GM18907 (cell line): ENCODE measurements around the gene PRKG1.

Experiments used
- ATAC-seq: cut with Tn5 transposase; IDR thresholded peaks from one replicate; pipeline ENCODE4 v1.9.1; 2021; ENCODE audit warnings: mild to moderate bottlenecking, moderate library complexity; ENCODE audit not compliant: unreplicated experiment

PRKG1 gene

DNA sequence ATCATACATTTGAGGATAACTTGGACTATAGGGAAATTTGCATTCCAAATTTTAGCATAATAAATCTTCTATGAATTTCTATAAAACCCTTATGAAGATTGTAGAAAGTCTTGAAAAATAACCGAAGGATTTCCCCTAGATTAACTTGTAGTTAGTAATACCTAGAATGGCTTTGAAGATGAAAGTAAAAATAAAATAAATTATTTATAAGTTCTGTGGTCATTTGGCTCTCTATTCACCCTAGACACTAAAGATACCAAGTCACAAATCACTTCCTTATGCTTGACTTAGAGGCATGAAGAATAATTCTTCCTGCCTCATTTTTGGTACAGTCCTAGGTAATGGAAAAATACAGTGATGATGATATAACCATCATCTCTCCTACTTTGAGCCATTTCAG is 545.8 kb downstream of the PRKG1 start:
- ATAC-seq: peak; percentile 64

- ATAC-seq: no peak
Measured at GRCh38 chr10:51624013-51624412, 549.7 kb downstream of the PRKG1 start.

- ATAC-seq: no peak
Measured at GRCh38 chr10:51629934-51630639, 555.8 kb downstream of the PRKG1 start.

DNA sequence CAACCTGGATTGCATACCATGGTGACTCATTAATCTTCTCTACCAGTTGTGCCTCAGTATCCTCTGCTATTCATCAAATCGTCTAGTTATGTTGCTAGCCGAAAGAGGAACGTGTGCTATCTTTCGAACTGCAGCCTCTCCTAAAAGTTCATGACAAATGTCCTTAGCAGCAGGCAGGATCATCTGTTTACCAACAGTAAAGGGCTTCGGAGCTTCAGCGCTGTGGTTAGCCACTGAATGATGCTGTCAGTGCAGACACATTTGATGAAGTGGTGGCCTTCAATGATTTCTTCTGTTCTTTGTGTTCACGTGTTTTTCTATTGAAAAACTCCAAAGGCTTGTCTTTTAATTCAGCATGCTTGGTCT is 556.3 kb downstream of the PRKG1 start:
- no peak for ATAC-seq

GRCh38 chr10:51635436-51635835 is 561.1 kb downstream of the PRKG1 start:
- ATAC-seq: no peak

DNA sequence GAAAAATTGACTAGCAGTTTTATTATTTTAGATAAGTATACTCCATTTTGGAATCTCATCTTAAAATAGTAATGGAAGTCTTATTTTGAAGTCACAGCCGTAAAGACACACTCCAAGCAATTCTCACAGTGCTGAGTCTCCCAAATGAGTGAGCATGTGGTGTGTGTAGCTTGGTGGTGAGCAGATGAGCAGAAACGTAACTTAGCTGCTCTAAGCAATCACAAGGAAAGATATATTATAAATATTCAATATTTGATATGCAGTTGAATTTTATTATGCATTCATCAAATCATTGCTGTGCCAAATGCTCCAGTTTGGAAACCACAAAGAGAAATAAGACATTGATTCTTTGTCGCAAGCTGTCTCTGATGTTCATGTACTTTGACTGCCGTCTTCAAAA is 563.9 kb downstream of the PRKG1 start:
- no peak for ATAC-seq

GRCh38 chr10:51638737-51639136 is 564.5 kb downstream of the PRKG1 start:
- ATAC-seq: no peak

- ATAC-seq: no peak
Measured at GRCh38 chr10:51640120-51640819, 566.0 kb downstream of the PRKG1 start.

DNA sequence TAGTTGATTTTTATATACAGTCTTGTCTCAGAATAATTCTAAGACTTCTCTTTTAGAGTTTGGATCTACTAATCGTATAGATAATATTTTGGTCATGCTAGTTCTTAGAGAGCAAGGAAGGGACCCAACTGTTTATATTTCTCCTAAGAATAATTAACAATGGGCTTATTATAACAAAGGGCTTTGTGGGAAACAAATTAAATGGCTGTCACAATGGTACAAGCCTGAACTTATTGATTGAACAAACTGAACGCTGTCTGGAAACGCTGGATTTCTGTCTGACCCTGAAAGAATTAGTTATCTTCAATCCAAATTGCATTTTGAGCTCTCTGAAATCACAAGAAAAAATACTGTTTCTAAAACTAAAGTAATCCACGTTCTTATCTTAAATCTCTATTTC is 568.3 kb downstream of the PRKG1 start:
- no peak for ATAC-seq

- no peak for ATAC-seq
Measured at GRCh38 chr10:51643734-51644133, 569.4 kb downstream of the PRKG1 start.

DNA sequence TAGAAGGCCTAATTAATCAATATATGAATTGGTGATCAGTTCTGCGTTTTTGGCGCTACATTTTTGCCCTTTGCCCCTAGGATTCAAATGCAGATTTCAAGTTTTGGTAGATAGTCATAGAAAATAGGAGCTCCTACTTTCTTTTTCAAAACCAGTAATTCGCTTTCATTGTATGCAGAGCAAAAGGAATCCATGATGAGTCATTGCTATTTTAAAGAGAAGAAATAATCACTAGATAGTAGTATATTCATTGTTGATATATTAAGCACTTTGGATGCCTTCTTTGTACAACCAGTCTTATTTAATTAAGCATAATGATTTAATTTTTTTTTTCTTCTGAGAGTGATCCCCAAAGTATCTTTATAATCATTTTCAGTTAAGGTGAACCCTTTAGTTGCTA is 574.8 kb downstream of the PRKG1 start:
- ATAC-seq: no peak

GRCh38 chr10:51651063-51651462 is 576.8 kb downstream of the PRKG1 start:
- no peak for ATAC-seq

DNA sequence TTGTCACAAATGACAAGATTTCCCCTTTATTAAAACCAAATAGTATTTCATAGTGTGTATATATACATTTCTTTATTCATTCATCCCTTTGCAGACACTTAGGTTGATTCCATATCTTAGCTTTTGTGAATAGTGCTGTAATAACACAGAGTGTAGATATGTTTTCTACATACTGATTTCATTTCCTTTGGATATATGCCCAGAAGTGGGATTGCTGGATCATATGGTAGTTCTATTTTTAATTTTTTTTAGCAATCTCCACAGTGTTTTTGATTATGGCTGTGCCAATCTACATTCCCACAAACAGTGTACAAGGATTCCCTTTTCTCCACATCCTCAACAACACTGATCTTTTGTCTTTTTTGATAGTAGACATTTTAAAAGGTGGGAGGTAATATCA is 578.7 kb downstream of the PRKG1 start:
- ATAC-seq: no peak

DNA sequence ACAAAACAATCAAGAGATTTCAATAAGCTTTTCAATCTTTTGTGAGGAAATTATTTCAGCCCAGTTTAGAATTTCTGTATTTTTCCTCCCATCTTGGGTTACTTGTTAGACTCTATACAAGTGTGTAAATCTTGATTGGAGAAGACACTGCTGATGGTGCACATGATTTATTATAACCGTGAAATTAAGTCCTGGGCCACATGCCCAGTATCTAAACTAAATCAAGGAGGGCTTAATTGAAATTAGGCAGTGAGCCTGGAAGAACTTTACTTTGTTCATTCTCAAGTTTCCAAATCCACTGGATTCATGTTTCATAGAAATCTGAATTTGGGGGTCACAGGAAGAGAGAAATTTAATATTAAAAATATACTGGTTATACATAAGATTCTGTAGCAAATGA is 580.6 kb downstream of the PRKG1 start:
- ATAC-seq: no peak

DNA sequence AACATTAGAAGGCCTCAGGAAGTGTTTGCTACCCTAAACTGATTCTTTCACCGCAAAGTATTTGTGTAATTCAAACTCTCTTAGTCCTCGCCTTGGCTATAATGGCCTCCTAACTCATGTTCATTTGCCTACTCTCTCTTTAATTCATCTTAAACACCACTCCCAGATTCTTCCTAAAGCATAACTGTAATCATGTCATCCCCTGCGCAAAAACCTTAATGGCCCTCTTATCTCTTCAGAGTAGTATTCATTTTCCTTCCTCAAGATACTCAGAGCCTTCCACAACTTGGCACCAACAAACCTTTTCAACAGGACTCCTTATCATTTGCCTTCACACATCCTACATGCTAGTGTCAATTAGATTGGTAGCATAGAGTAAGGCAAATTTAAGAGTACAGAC is 582.2 kb downstream of the PRKG1 start:
- ATAC-seq: no peak

DNA sequence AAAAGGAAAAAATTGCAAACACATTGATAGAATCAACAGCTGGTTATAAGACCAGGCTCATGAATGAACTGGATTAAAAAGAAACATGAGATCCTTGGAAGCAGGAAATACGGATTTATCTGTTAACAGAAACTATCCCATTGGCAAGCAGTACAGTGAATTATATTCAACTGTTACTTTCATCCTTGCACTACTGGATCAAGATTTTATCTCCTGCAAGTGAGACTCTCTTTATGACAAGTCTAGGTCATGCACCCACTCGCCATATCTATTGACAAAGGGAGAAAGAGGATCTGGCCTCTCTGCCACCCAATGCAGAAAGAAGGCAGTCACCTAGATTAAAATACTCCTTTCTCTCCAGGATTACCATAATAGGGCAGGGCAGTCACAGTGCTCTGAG is 583.7 kb downstream of the PRKG1 start:
- ATAC-seq: no peak

GRCh38 chr10:51659344-51659743 is 585.1 kb downstream of the PRKG1 start:
- ATAC-seq: no peak

DNA sequence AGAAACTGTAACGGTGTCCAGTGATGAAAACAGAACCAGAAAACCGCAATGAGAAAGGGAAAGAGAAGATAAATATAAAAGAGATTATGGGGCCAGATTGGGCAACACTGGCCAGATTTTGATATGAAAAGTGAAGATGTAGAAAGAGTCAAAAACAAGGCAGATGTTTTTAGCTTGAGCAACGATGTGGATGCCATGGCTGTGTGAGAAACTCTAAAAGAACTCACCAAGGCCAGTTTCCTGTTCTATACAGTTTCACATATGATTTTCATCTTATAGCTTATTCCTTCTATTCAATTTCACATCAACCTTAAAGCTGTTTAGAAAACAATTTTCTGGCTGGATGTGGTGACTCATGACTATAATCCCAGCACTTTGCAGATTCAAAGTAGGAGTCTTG is 588.8 kb downstream of the PRKG1 start:
- ATAC-seq: no peak

GRCh38 chr10:51666456-51666855 is 592.2 kb downstream of the PRKG1 start:
- ATAC-seq: no peak

GRCh38 chr10:51667678-51668335 is 593.5 kb downstream of the PRKG1 start:
- no peak for ATAC-seq

- ATAC-seq: no peak
Measured at GRCh38 chr10:51668336-51668689, 594.0 kb downstream of the PRKG1 start.

- no peak for ATAC-seq
Measured at GRCh38 chr10:51669041-51669440, 594.8 kb downstream of the PRKG1 start.
